Neuronal stem cell (in vitro differentiated cells): ENCODE measurements around the gene ARRDC2.

Source experiments
- DNase-seq: peaks from one replicate; pipeline ENCODE4 v3.0.0-alpha.2; 2013; ENCODE audit warnings: low spot score
- H2AFZ ChIP-seq: one replicate; pipeline ENCODE4 v1.6.1; 2013; ENCODE audit warnings: mild to moderate bottlenecking, low read length, inconsistent platforms
- H2AK5ac ChIP-seq: 2 replicates; pipeline ENCODE4 v1.6.1; 2013; ENCODE audit warnings: low read depth, mild to moderate bottlenecking, inconsistent platforms, low read length, moderate library complexity, mixed read lengths
- H2BK120ac ChIP-seq: 2 replicates; pipeline ENCODE4 v1.6.1; 2013; ENCODE audit warnings: low read depth, mild to moderate bottlenecking, inconsistent platforms, low read length, moderate library complexity, mixed read lengths
- H2BK12ac ChIP-seq: one replicate; pipeline ENCODE4 v1.6.1; 2013; ENCODE audit warnings: low read length, inconsistent platforms
- H2BK15ac ChIP-seq: 2 replicates; pipeline ENCODE4 v1.6.1; 2013; ENCODE audit warnings: mild to moderate bottlenecking, low read length, inconsistent platforms, mixed read lengths
- H2BK5ac ChIP-seq: one replicate; pipeline ENCODE4 v1.6.1; 2013; ENCODE audit warnings: inconsistent platforms, mild to moderate bottlenecking, low read length, moderate library complexity
- H3K14ac ChIP-seq: one replicate; pipeline ENCODE4 v1.6.1; 2013; ENCODE audit warnings: low read length, inconsistent platforms
- H3K18ac ChIP-seq: 2 replicates; pipeline ENCODE4 v1.6.1; 2013; ENCODE audit warnings: low read length, inconsistent platforms
- H3K23ac ChIP-seq: 2 replicates; pipeline ENCODE4 v1.6.1; 2013; ENCODE audit warnings: low read depth, mild to moderate bottlenecking, mixed read lengths, low read length, inconsistent platforms; ENCODE audit not compliant: poor library complexity
- H3K27ac ChIP-seq: replicated peaks from 3 replicates; pipeline ENCODE4 v1.5.1; 2013; ENCODE audit warnings: low read length, inconsistent platforms
- H3K27me3 ChIP-seq, 3 experiments: 2 replicates each; pipeline ENCODE4 v1.6.1; 2013; ENCODE audit warnings: low read length in 3 of 3, mild to moderate bottlenecking in 2 of 3, inconsistent platforms in 1 of 3, low read depth in 1 of 3, mixed read lengths in 1 of 3, moderate library complexity in 1 of 3; ENCODE audit not compliant: control insufficient read depth in 3 of 3, insufficient read depth in 3 of 3
- H3K36me3 ChIP-seq, 2 donors: replicated peaks in 1 of 2; 2 replicates each; pipeline ENCODE4 v1.6.1; 2013; ENCODE audit warnings: low read length in 2 of 2; ENCODE audit not compliant: control insufficient read depth in 2 of 2, insufficient read depth in 2 of 2
- H3K4ac ChIP-seq: 2 replicates; pipeline ENCODE4 v1.6.1; 2013; ENCODE audit warnings: inconsistent platforms, mild to moderate bottlenecking, low read length, moderate library complexity
- H3K4me1 ChIP-seq, 2 donors: 1 replicate in 1 of 2; 2 replicates in 1 of 2; pipeline ENCODE4 v1.6.1; 2013; ENCODE audit warnings: low read length in 2 of 2, low read depth in 1 of 2; ENCODE audit not compliant: control insufficient read depth in 2 of 2, insufficient read depth in 1 of 2
- H3K4me2 ChIP-seq: one replicate; pipeline ENCODE4 v1.6.1; 2013; ENCODE audit warnings: mild to moderate bottlenecking, low read length, inconsistent platforms; ENCODE audit not compliant: insufficient read depth, poor library complexity, severe bottlenecking
- H3K4me3 ChIP-seq, 2 donors: 2 replicates each; pipeline ENCODE4 v1.5.1; 2013; ENCODE audit warnings: low read length in 2 of 2, mild to moderate bottlenecking in 2 of 2, inconsistent platforms in 1 of 2, moderate library complexity in 1 of 2
- H3K79me1 ChIP-seq: one replicate; pipeline ENCODE4 v1.6.1; 2013; ENCODE audit warnings: low read depth, mild to moderate bottlenecking, inconsistent platforms, low read length, moderate library complexity
- H3K9ac ChIP-seq: one replicate; pipeline ENCODE4 v1.6.1; 2013; ENCODE audit warnings: mild to moderate bottlenecking, low read depth, low read length, inconsistent platforms; ENCODE audit not compliant: poor library complexity
- H3K9me3 ChIP-seq, 2 donors: replicated peaks in 1 of 2; 2 replicates each; pipeline versions ENCODE3 to v1.6.1; 2013; ENCODE audit warnings: low read length in 2 of 2, mild to moderate bottlenecking in 2 of 2, inconsistent platforms in 1 of 2, low read depth in 1 of 2, mixed read lengths in 1 of 2, moderate library complexity in 1 of 2; ENCODE audit not compliant: control insufficient read depth in 2 of 2, insufficient read depth in 1 of 2
- H4K8ac ChIP-seq: one replicate; pipeline ENCODE4 v1.6.1; 2013; ENCODE audit warnings: low read depth, mild to moderate bottlenecking, inconsistent platforms, low read length, moderate library complexity
- H4K91ac ChIP-seq: one replicate; pipeline ENCODE4 v1.6.1; 2013; ENCODE audit warnings: low read length, low read depth, mild to moderate bottlenecking, inconsistent platforms; ENCODE audit not compliant: poor library complexity
- WGBS, 2 donors: extraction: QIAGEN DNeasy Blood & Tissue Kit; methylation state at CpG; one replicate each; pipeline ENCODE4 v1.1.7; 2013; ENCODE audit warnings: missing lambda C conversion rate in 2 of 2, mixed read lengths in 1 of 2; ENCODE audit not compliant: insufficient read length in 2 of 2, insufficient replicate concordance in 1 of 2; ENCODE audit errors: extremely low coverage in 2 of 2; 5-methylcytosine and 5-hydroxymethylcytosine counted together

ARRDC2 gene

DNA sequence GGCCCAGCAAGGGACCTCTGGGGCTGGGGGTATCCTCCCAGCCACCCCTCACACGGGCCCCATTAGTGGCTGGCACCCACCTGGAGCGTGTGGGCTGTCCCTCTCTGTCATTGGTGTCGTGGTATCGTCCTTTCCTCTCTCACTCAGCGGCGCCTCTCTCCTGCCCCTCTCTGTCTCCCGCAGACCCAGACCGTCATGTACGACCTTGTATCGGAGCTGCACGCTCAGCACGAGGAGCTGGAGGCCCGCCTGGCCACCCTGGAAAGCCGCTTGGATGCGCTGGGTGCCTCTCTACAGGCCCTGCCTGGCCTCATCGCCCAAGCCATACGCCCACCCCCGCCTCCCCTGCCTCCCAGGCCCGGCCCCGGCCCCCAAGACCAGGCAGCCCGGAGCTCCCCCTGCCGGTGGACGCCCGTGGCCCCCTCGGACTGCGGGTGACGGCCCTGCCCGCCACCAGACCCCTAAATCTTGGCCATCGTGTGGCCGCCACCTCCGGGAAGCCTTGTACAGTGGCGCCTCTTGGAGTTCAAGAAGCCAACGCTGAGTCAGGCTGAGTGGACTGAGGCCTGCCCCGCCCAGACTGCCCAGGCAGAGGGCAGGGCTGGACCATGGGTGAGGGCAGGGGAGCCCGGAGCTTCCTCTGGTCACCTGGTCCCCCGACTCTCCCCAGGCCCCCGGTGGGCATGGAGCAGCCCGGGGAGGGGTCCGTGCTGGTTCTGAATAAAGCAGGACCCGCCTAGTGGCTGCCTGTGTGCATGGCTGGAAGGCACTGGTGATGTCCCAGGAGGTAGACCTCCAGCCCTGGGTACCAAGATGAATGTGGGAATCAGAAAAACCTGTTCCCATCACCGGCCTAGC is 9.8 kb upstream of the ARRDC2 start:
- Histone ChIP-seq H2AFZ (no peak overlapping the region), H3K4ac (no peak overlapping the region), H2BK15ac (peak overlapping the region; percentile 81), H3K4me2 (no peak overlapping the region), H3K4me3 (no peak overlapping the region), H3K9ac (no peak overlapping the region), H3K4me1 (no peaks in the 10 kb centered on the region), H3K23ac (peak overlapping the region; percentile 73), H2BK12ac (peak overlapping the region; percentile 22), H3K27ac (no peak overlapping the region), H3K79me1 (no peaks in the 10 kb centered on the region), H4K91ac (no peak overlapping the region), H2AK5ac (peak overlapping the region; percentile 46), H3K14ac (no peak overlapping the region), H4K8ac (no peak overlapping the region), H3K36me3 (no peaks in the 10 kb centered on the region), H2BK5ac (peak overlapping the region; percentile 22), H2BK120ac (no peak overlapping the region), H3K18ac (peak overlapping the region; percentile 17), H3K9me3 (no peaks in the 10 kb centered on the region), H3K27me3 (peaks cover 11 to 31% (median 26%) of the 10 kb centered on the region in 3 experiments)
- DNase-seq: no peak
- no CpG with 5 or more reads among the region's 41 CpGs for WGBS, 2 donors

DNA sequence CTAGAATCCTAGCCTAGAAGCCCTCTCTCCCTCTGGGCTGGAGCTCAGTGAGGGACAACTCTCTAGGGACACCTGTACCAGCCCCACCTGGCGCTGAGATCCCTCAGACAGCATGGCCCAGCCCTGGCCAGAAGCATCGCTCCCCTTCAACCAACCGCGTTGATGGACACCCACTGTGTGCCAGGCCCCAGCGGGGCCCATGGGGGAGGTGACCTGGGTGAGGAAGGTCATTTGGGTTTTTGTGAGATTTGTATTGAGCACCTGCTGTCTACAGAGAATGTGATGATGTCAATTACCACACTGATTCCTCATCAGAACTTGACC is 9.2 kb upstream of the ARRDC2 start:
- Histone ChIP-seq H2BK120ac (no peak overlapping the region), H3K4me2 (no peak overlapping the region), H3K9ac (no peak overlapping the region), H3K9me3 (no peaks in the 10 kb centered on the region), H3K4me1 (no peaks in the 10 kb centered on the region), H4K8ac (no peak overlapping the region), H3K79me1 (no peaks in the 10 kb centered on the region), H2BK15ac (no peak overlapping the region), H2BK12ac (no peak overlapping the region), H3K14ac (no peak overlapping the region), H3K23ac (no peak overlapping the region), H3K18ac (no peak overlapping the region), H3K4ac (no peak overlapping the region), H3K27ac (no peak overlapping the region), H2AK5ac (no peak overlapping the region), H3K27me3 (peaks cover 11 to 31% (median 26%) of the 10 kb centered on the region in 3 experiments), H3K36me3 (no peaks in the 10 kb centered on the region), H4K91ac (no peak overlapping the region), H2AFZ (no peak overlapping the region), H3K4me3 (no peak overlapping the region), H2BK5ac (no peak overlapping the region)
- WGBS, 2 donors: no CpG with 5 or more reads among the region's 5 CpGs
- DNase-seq: no peak

DNA sequence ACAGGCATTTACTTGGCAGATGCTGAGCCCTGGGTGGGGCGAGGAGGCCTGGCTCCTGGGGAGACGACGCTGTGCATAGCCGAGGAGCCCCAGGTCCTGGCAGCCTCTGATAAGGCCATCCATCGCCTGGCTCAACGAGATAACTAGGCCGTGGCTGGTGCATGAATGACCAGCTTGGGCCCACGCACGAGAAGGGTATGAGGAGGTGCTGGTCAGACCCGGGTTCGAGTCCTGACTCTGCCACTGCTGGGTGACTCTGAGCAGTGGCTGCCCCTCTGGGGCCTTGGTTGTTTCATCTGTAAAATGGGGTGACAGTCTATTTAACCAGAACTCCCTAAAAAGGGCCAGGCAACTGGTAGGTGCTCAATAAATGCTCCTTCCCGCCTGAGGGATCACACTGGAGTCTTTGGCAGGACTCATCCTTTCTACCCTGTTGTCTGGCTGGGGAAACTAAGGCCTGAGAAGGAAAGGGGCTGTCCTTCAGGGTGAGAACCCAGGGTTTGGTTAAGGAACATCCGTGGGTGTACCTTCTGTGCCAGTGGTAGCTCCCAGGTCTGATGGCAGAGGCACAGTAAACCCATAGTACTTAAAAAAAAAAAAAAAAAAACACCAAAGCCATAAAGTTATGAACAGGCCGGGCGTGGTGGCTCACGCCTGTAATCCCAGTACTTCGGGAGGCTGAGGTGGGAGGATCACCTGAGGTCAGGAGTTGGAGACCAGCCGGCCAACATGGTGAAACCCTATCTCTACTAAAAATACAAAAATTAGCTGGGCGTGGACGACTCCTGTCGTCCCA is 8.1 kb upstream of the ARRDC2 start:
- Histone ChIP-seq H3K4me3 (no peak overlapping the region), H2BK12ac (no peak overlapping the region), H3K36me3 (no peaks in the 10 kb centered on the region), H4K8ac (peak overlapping the region; percentile 17), H3K27me3 (peaks cover 11 to 31% (median 26%) of the 10 kb centered on the region in 3 experiments), H3K79me1 (no peaks in the 10 kb centered on the region), H3K14ac (peak overlapping the region; percentile 12), H3K9me3 (no peaks in the 10 kb centered on the region), H2AFZ (no peak overlapping the region), H3K4me2 (no peak overlapping the region), H2BK5ac (no peak overlapping the region), H3K27ac (no peak overlapping the region), H3K18ac (no peak overlapping the region), H2BK15ac (peak overlapping the region; percentile 37), H3K9ac (no peak overlapping the region), H2AK5ac (no peak overlapping the region), H3K4ac (no peak overlapping the region), H2BK120ac (no peak overlapping the region), H3K4me1 (no peaks in the 10 kb centered on the region), H4K91ac (no peak overlapping the region), H3K23ac (peak overlapping the region; percentile 93)
- WGBS, 2 donors: no CpG with 5 or more reads among the region's 21 CpGs
- no peak for DNase-seq

DNA sequence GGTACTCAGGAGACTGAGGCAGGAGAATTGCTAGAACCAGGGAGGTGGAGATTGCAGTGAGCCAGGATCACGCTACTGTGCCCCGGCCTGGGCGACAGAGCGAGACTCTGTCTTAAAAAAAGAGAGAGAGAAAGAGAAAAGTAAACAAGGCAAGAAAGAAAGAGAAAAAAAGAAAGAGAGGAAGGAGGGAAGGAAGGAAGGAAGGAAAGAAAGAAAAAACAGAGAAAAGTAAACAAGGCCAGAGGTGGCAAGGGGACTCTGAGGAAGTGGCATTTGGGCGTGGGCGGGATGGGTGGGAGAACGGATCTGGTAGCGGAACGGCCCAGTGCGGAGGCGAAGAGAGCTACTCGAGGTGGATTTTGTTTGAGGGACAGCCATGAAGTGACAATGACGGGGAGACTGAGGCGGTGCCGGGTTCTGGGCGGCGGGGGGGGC is 7.5 kb upstream of the ARRDC2 start:
- no CpG with 5 or more reads among the region's 17 CpGs for WGBS, 2 donors
- Histone ChIP-seq H2AFZ (no peak overlapping the region), H3K4me2 (no peak overlapping the region), H2BK120ac (no peak overlapping the region), H3K14ac (no peak overlapping the region), H3K23ac (no peak overlapping the region), H4K8ac (no peak overlapping the region), H3K4me1 (no peaks in the 10 kb centered on the region), H2BK12ac (no peak overlapping the region), H4K91ac (no peak overlapping the region), H3K9ac (no peak overlapping the region), H2AK5ac (no peak overlapping the region), H3K27ac (no peak overlapping the region), H2BK15ac (no peak overlapping the region), H3K36me3 (no peaks in the 10 kb centered on the region), H3K4ac (no peak overlapping the region), H3K27me3 (peaks cover 11 to 31% (median 26%) of the 10 kb centered on the region in 3 experiments), H3K79me1 (no peaks in the 10 kb centered on the region), H3K9me3 (no peaks in the 10 kb centered on the region), H3K18ac (no peak overlapping the region), H3K4me3 (no peak overlapping the region), H2BK5ac (no peak overlapping the region)
- no peak for DNase-seq
